ENCODE results near the gene SRCAP.

- TF ChIP-seq GATA3 (IDR thresholded peaks at IDR 0.05; ENCODE audit: low read depth, low read length) = no peak
- TF ChIP-seq GATA2 (IDR thresholded peaks at IDR 0.05; ENCODE audit: low read depth, low read length) = no peak
Measured at GRCh38 chr16:30764816-30765465, 66.0 kb downstream of the SRCAP start.

Measured in SH-SY5Y (cell line).